GM10248 (cell line): Measurements from ENCODE around the gene ZNF799.
"Not testable (repeated sequence)": the region's sequence is repeated elsewhere in the genome, so short reads cannot be mapped to it uniquely, and the experiment has no call there.

Experiments used
- CTCF ChIA-PET: fragments of 300-600 bp; sonication (Branson Sonifier 250); formaldehyde crosslinking; extraction: SDS; loops from one replicate; lab custom pipeline; 2021; ENCODE audit warnings: antibody characterized with exemption; lab: Yijun Ruan, JAX
- POLR2A ChIA-PET: fragments of 350-650 bp; sonication (Branson Sonifier 250); formaldehyde crosslinking; extraction: SDS; loops from one replicate; lab custom pipeline; 2020; ENCODE audit warnings: antibody characterized with exemption; lab: Yijun Ruan, JAX
- DNase-seq: peaks from one replicate; pipeline ENCODE4 v3.0.0; 2012; ENCODE audit errors: extremely low spot score
- CTCF ChIP-seq: IDR thresholded peaks from 2 replicates; pipeline ENCODE4 v1.5.1; 2012; ENCODE audit warnings: mild to moderate bottlenecking, low read depth; ENCODE audit errors: extremely low read depth, missing control alignments, control extremely low read depth

The ZNF799 gene

GRCh38 chr19:12425888-12426274 lies 24.8 kb upstream of the ZNF799 start:
- ChIA-PET CTCF (no interaction called here), POLR2A (interaction anchor here (0.6 kb wide), 1 partner anchor 51 kb away, joined by 4 read pairs; no protein-coding TSS in a partner anchor)
- TF ChIP-seq CTCF: no peak
- no peak for DNase-seq

- DNase-seq: no peak
- POLR2A ChIA-PET: no interaction called here
- CTCF ChIA-PET: no interaction called here
- TF ChIP-seq CTCF: no peak
Measured at GRCh38 chr19:12425236-12425887, 24.3 kb upstream of the ZNF799 start.

- DNase-seq, CTCF ChIA-PET, POLR2A ChIA-PET: not testable (repeated sequence)
Measured at GRCh38 chr19:12417273-12417672, 16.2 kb upstream of the ZNF799 start.

GRCh38 chr19:12411893-12412292 lies 10.8 kb upstream of the ZNF799 start:
- no peak for DNase-seq
- ChIA-PET POLR2A (no interaction called here), CTCF (no interaction called here)
- no peak for TF ChIP-seq CTCF

GRCh38 chr19:12399901-12400632 lies 1.0 kb downstream of the ZNF799 start:
- ChIA-PET CTCF (interaction anchor here (1.7 kb wide), 1 partner anchor 477 kb away, joined by 5 read pairs; no protein-coding TSS in a partner anchor), POLR2A (interaction anchor here (0.7 kb wide), 1 partner anchor 111 kb away, joined by 4 read pairs; no protein-coding TSS in a partner anchor)
- not testable (repeated sequence) for DNase-seq

- POLR2A ChIA-PET, DNase-seq, CTCF ChIA-PET: not testable (repeated sequence)
Measured at GRCh38 chr19:12391148-12391547, 9.9 kb downstream of the ZNF799 start.

- CTCF ChIA-PET, POLR2A ChIA-PET, DNase-seq: not testable (repeated sequence)
Measured at GRCh38 chr19:12386365-12386764, 14.7 kb downstream of the ZNF799 start.

GRCh38 chr19:12380444-12380737 lies 20.7 kb downstream of the ZNF799 start:
- CTCF ChIA-PET: no interaction called here
- TF ChIP-seq CTCF: no peak
- POLR2A ChIA-PET: no interaction called here
- no peak for DNase-seq
